GM18858 (cell line): ENCODE data around the gene C1QB.

Experiments used
- ATAC-seq: cut with Tn5 transposase; IDR thresholded peaks from one replicate; pipeline ENCODE4 v1.9.1; 2021; ENCODE audit not compliant: unreplicated experiment

C1QB gene

GRCh38 chr1:22633697-22634463, 19.2 kb upstream of the C1QB start:
- ATAC-seq: no peak

GRCh38 chr1:22635436-22635835, 17.6 kb upstream of the C1QB start:
- no peak for ATAC-seq

GRCh38 chr1:22636353-22636752, 16.7 kb upstream of the C1QB start, which contains the start of gene C1QA:
Gene C1QA, plus strand, starts transcription at chr1:22636628. Its CDS starts 989 bp downstream, at chr1:22637617.
- no peak for ATAC-seq

GRCh38 chr1:22636927-22637326, 16.1 kb upstream of the C1QB start:
- ATAC-seq: no peak

GRCh38 chr1:22637907-22638445, 15.1 kb upstream of the C1QB start:
- ATAC-seq: no peak

GRCh38 chr1:22638476-22639234, 14.4 kb upstream of the C1QB start:
- no peak for ATAC-seq

- ATAC-seq: no peak
Measured at GRCh38 chr1:22639286-22639685, 13.8 kb upstream of the C1QB start.

- no peak for ATAC-seq
Measured at GRCh38 chr1:22641247-22641646, 11.8 kb upstream of the C1QB start.

GRCh38 chr1:22641906-22642636, 11.0 kb upstream of the C1QB start:
- no peak for ATAC-seq

GRCh38 chr1:22643381-22643780, 9.7 kb upstream of the C1QB start, which contains the start of gene C1QC:
Gene C1QC, plus strand, starts transcription at chr1:22643633. Its CDS starts 391 bp downstream, at chr1:22644024.
- no peak for ATAC-seq

- ATAC-seq: no peak
Measured at GRCh38 chr1:22643928-22644327, 9.1 kb upstream of the C1QB start.

- no peak for ATAC-seq
Measured at GRCh38 chr1:22645931-22646330, 7.1 kb upstream of the C1QB start.

- ATAC-seq: no peak
Measured at GRCh38 chr1:22646384-22646783, 6.7 kb upstream of the C1QB start.

GRCh38 chr1:22650089-22650693, 2.8 kb upstream of the C1QB start:
- no peak for ATAC-seq

- no peak for ATAC-seq
Measured at GRCh38 chr1:22651941-22652856, 837 bp upstream of the C1QB start.

- no peak for ATAC-seq
Measured at GRCh38 chr1:22654692-22655091, 1.7 kb downstream of the C1QB start.

- ATAC-seq: no peak
Measured at GRCh38 chr1:22658385-22659163, 5.5 kb downstream of the C1QB start.

GRCh38 chr1:22660716-22661241, 7.7 kb downstream of the C1QB start:
- ATAC-seq: no peak

- no peak for ATAC-seq
Measured at GRCh38 chr1:22661880-22662279, 8.8 kb downstream of the C1QB start.
